Hepatocyte (in vitro differentiated cells): Measurements from ENCODE around the gene SND1. TPM values are rescaled to one million over a fixed set of nuclear protein-coding genes. Genes with fewer than 3 reads are reported as not detected.

ENCODE experiments used
- DNase-seq: peaks from one replicate; pipeline ENCODE4 v3.0.0-alpha.2; 2016; ENCODE audit warnings: low spot score
- H2AFZ ChIP-seq: fragments of 200-600 bp; sonication (generic); 2 replicates; pipeline ENCODE4 v1.6.0; 2016; ENCODE audit warnings: antibody characterized with exemption, mild to moderate bottlenecking
- H3K27ac ChIP-seq: fragments of 200-600 bp; sonication (generic); 2 replicates; pipeline ENCODE4 v1.5.1; 2016; ENCODE audit warnings: mild to moderate bottlenecking
- H3K27me3 ChIP-seq: fragments of 200-600 bp; sonication (generic); 2 replicates; pipeline ENCODE4 v1.6.1; 2016
- H3K36me3 ChIP-seq: fragments of 200-600 bp; sonication (generic); replicated peaks from 2 replicates; pipeline ENCODE4 v1.5.1; 2016; ENCODE audit warnings: low read depth; ENCODE audit not compliant: insufficient read depth
- H3K4me1 ChIP-seq: fragments of 200-600 bp; sonication (generic); 2 replicates; pipeline ENCODE4 v1.5.1; 2016; ENCODE audit warnings: mild to moderate bottlenecking, moderate library complexity; ENCODE audit not compliant: insufficient read depth
- H3K4me2 ChIP-seq: fragments of 200-600 bp; sonication (generic); 2 replicates; pipeline ENCODE4 v1.6.0; 2016
- H3K4me3 ChIP-seq: fragments of 200-600 bp; sonication (generic); 2 replicates; pipeline ENCODE4 v1.5.1; 2016; ENCODE audit warnings: mild to moderate bottlenecking
- H3K79me2 ChIP-seq: fragments of 200-600 bp; sonication (generic); 2 replicates; pipeline ENCODE4 v1.6.0; 2017; ENCODE audit warnings: mild to moderate bottlenecking
- H3K9me2 ChIP-seq: fragments of 200-600 bp; sonication (generic); replicated peaks from 2 replicates; pipeline ENCODE4 v1.6.0; 2017; ENCODE audit warnings: mild to moderate bottlenecking; ENCODE audit not compliant: insufficient read depth
- H3K9me3 ChIP-seq: fragments of 200-600 bp; sonication (generic); 2 replicates; pipeline ENCODE4 v1.5.1; 2016; ENCODE audit warnings: low read depth, mild to moderate bottlenecking
- H4K20me1 ChIP-seq: fragments of 200-600 bp; sonication (generic); 2 replicates; pipeline ENCODE4 v1.6.0; 2016; ENCODE audit warnings: mild to moderate bottlenecking; ENCODE audit not compliant: insufficient read depth, poor library complexity, severe bottlenecking
- CTCF ChIP-seq: fragments of 200-600 bp; sonication (generic); IDR thresholded peaks from 2 replicates; pipeline ENCODE4 v1.5.1; 2016; ENCODE audit warnings: antibody characterized with exemption, mild to moderate bottlenecking; ENCODE audit not compliant: poor library complexity
- EZH2 ChIP-seq: fragments of 200-600 bp; sonication (generic); IDR thresholded peaks from 2 replicates; pipeline ENCODE4 v1.6.1; 2016; ENCODE audit warnings: antibody characterized with exemption, mild to moderate bottlenecking, borderline replicate concordance
- EZH2phosphoT487 ChIP-seq: fragments of 200-600 bp; sonication (generic); IDR thresholded peaks from one replicate; pipeline ENCODE4 v1.6.1; 2018; ENCODE audit warnings: antibody characterized with exemption, mild to moderate bottlenecking, low read depth, moderate library complexity; ENCODE audit not compliant: unreplicated experiment, severe bottlenecking
- WGBS: methylation state at CpG from one replicate; pipeline ENCODE4 v1.1.6; 2016; ENCODE audit warnings: low lambda C conversion rate; ENCODE audit errors: missing lambda C conversion rate; 5-methylcytosine and 5-hydroxymethylcytosine counted together
- polyA plus RNA-seq: library from polyadenylated mRNA; unstranded; fragments of >200 nt; fragmentation: Nextera tagmentation; extraction: Ambion mirVana; gene quantifications from 2 replicates; pipeline ENCODE4 v1.2.1, GENCODE V29; 2016
- total RNA-seq: library from RNA; depleted of rRNA; stranded (reverse); fragments of >200 nt; gene quantifications from 2 replicates; pipeline ENCODE4 v1.2.3, GENCODE V29; 2014

Gene SND1
- total and polyA plus RNA-seq, 2 experiments from 2014 or later, result 141 to 200 TPM

DNA sequence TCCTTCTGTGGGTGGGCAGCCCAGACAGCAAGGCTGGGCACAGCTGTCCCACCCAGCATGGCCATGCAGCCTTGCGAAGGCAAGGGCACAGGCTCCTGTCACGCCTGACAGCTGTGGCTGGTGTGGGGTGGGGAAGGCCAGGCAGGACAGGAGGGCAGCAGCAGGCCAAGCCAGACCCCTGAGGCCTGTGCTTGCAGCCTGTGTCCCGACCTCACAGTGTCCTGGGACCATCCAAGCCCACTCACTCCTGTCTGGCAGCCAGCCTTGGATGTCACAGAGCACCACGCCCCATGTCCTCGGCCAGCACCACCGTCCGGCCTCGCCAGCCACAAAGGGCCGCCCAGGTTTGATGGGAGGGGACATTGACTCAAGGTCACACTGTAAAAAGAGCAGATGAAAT lies 464.7 kb downstream of the SND1 start:
- no peaks in the 10 kb centered on the region for H4K20me1 ChIP-seq
- TF ChIP-seq EZH2phosphoT487 (no peak), EZH2 (no peak), CTCF (no peak)
- H3K9me2 ChIP-seq, result no peaks in the 10 kb centered on the region
- no peak overlapping the region for H2AFZ ChIP-seq
- H3K9me3 ChIP-seq, result no peaks in the 10 kb centered on the region
- H3K36me3 ChIP-seq, result no peaks in the 10 kb centered on the region
- H3K4me1 ChIP-seq, result no peaks in the 10 kb centered on the region
- no peak for DNase-seq
- H3K4me3 ChIP-seq, result no peak overlapping the region
- H3K27ac ChIP-seq, result no peak overlapping the region
- WGBS, result 94% methylated on average over 9 of the region's 9 CpGs
- no peak overlapping the region for H3K4me2 ChIP-seq
- H3K27me3 ChIP-seq, result no peaks in the 10 kb centered on the region
- H3K79me2 ChIP-seq, result no peaks in the 10 kb centered on the region

GRCh38 chr7:128117691-128118090 lies 465.7 kb downstream of the SND1 start:
- no peak for DNase-seq
- WGBS, result 91% methylated on average over 6 of the region's 6 CpGs
- no peak overlapping the region for H2AFZ ChIP-seq
- no peaks in the 10 kb centered on the region for H3K27me3 ChIP-seq
- no peak for TF ChIP-seq EZH2phosphoT487
- TF ChIP-seq EZH2, result no peak
- TF ChIP-seq CTCF, result no peak
- no peak overlapping the region for H3K4me3 ChIP-seq
- no peaks in the 10 kb centered on the region for H3K79me2 ChIP-seq
- no peak overlapping the region for H3K27ac ChIP-seq
- no peaks in the 10 kb centered on the region for H3K4me1 ChIP-seq
- H3K36me3 ChIP-seq, result no peaks in the 10 kb centered on the region
- no peaks in the 10 kb centered on the region for H3K9me2 ChIP-seq
- H3K4me2 ChIP-seq, result no peak overlapping the region
- no peaks in the 10 kb centered on the region for H4K20me1 ChIP-seq
- H3K9me3 ChIP-seq, result no peaks in the 10 kb centered on the region

DNA sequence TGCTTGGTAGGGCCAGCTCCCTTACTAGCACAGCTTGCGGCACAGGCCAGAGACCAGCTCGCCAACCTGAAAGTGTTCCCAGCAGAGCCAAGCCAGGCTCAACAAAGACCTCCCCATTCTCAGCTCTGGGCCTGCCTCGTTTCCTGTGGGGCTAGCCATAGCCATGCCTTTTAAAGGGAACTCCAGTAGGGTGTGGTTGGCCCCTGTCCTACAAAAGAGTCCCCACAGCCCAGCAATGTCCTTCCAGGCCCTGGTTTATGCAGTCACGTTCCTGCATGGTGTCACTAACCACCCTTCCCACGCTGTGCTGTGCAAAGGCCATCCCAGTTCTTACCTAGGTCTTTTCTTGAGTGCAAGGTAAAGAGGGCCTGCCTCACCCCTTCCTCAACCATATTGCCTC lies 467.0 kb downstream of the SND1 start:
- Histone ChIP-seq H3K9me2 (no peaks in the 10 kb centered on the region), H2AFZ (no peak overlapping the region), H3K27me3 (no peaks in the 10 kb centered on the region), H4K20me1 (no peaks in the 10 kb centered on the region), H3K79me2 (no peaks in the 10 kb centered on the region), H3K36me3 (no peaks in the 10 kb centered on the region), H3K27ac (no peak overlapping the region), H3K9me3 (no peaks in the 10 kb centered on the region), H3K4me2 (no peak overlapping the region), H3K4me1 (no peaks in the 10 kb centered on the region), H3K4me3 (no peak overlapping the region)
- no peak for DNase-seq
- WGBS, result 87% methylated on average over 5 of the region's 5 CpGs
- TF ChIP-seq EZH2phosphoT487 (no peak), CTCF (no peak), EZH2 (no peak)

- no peaks in the 10 kb centered on the region for H3K36me3 ChIP-seq
- no peak for TF ChIP-seq EZH2phosphoT487
- TF ChIP-seq EZH2, result no peak
- TF ChIP-seq CTCF, result no peak
- no peak overlapping the region for H3K4me3 ChIP-seq
- no peaks in the 10 kb centered on the region for H4K20me1 ChIP-seq
- H3K79me2 ChIP-seq, result no peaks in the 10 kb centered on the region
- 93% methylated on average over 7 of the region's 7 CpGs for WGBS
- H3K4me1 ChIP-seq, result no peaks in the 10 kb centered on the region
- no peak overlapping the region for H3K27ac ChIP-seq
- no peaks in the 10 kb centered on the region for H3K9me2 ChIP-seq
- no peak overlapping the region for H2AFZ ChIP-seq
- H3K27me3 ChIP-seq, result no peaks in the 10 kb centered on the region
- no peaks in the 10 kb centered on the region for H3K9me3 ChIP-seq
- H3K4me2 ChIP-seq, result no peak overlapping the region
- DNase-seq, result no peak
Measured at GRCh38 chr7:128120116-128120515, 468.1 kb downstream of the SND1 start.
